Mesothelial cell of epicardium (in vitro differentiated cells): ENCODE data around the gene SPEG. TPM values are rescaled to one million over a fixed set of nuclear protein-coding genes. Genes with fewer than 3 reads are reported as not detected.
A peak's percentile ranks its signal among the peaks of the same experiment; 100 is the strongest.

ENCODE experiments used
- DNase-seq, 2 experiments: peaks; one replicate each; pipeline ENCODE4 v3.0.0; 2021; ENCODE audit warnings: low spot score in 2 of 2; ENCODE audit not compliant: unreplicated experiment in 2 of 2
- H3K27ac Mint-ChIP-seq: 2 replicates; pipeline ENCODE4 v1.8.0; 2021; ENCODE audit warnings: mixed read lengths
- H3K27me3 Mint-ChIP-seq: 2 replicates; pipeline ENCODE4 v1.8.0; 2021; ENCODE audit warnings: low read depth, mixed read lengths
- H3K36me3 Mint-ChIP-seq: 2 replicates; pipeline ENCODE4 v1.8.0; 2021; ENCODE audit warnings: mixed read lengths
- H3K4me1 Mint-ChIP-seq: 2 replicates; pipeline ENCODE4 v1.8.0; 2021; ENCODE audit warnings: mixed read lengths
- H3K4me3 Mint-ChIP-seq: 2 replicates; pipeline ENCODE4 v1.8.0; 2021; ENCODE audit warnings: mild to moderate bottlenecking, moderate library complexity, mixed read lengths
- H3K9me3 Mint-ChIP-seq: 2 replicates; pipeline ENCODE4 v1.8.0; 2021; ENCODE audit warnings: mixed read lengths
- CTCF ChIP-seq: fragments of 200-600 bp; sonication (generic); IDR thresholded peaks from one replicate; pipeline ENCODE4 v1.5.0; 2021; ENCODE audit warnings: antibody characterized with exemption; ENCODE audit not compliant: unreplicated experiment
- total RNA-seq: library from RNA; stranded (reverse); gene quantifications from 3 replicates; pipeline ENCODE4 v1.2.1, GENCODE V29; 2021

Gene SPEG
- total RNA-seq, 1 donor from 2014 or later = 97.7 TPM

GRCh38 chr2:219418155-219419011 lies 16.3 kb upstream of the SPEG start, which contains the start of gene DES:
Gene DES, plus strand, starts transcription at chr2:219418377. Its CDS starts 86 bp downstream, at chr2:219418463.
- no peak for TF ChIP-seq CTCF
- H3K4me3 Mint-ChIP-seq = peak within 1 kb of the TSS; percentile 61
- peaks cover 22% of the 10 kb centered on the region for H3K4me1 Mint-ChIP-seq
- DNase-seq = no peak
- peaks cover 38% of the 10 kb centered on the region for H3K27me3 Mint-ChIP-seq
- H3K27ac Mint-ChIP-seq = no peak within 1 kb of the TSS
- no peaks in the 10 kb centered on the region for H3K9me3 Mint-ChIP-seq
- H3K36me3 Mint-ChIP-seq = no peaks in the 10 kb centered on the region

- peaks cover 34% of the 10 kb centered on the region for H3K27me3 Mint-ChIP-seq
- DNase-seq = no peak
- H3K27ac Mint-ChIP-seq = no peak overlapping the region
These were observed 15.7 kb upstream of the SPEG start for GRCh38 chr2:219419012-219419324.

GRCh38 chr2:219419331-219420197 lies 15.1 kb upstream of the SPEG start:
- H3K27me3 Mint-ChIP-seq = peaks cover 33% of the 10 kb centered on the region
- H3K4me1 Mint-ChIP-seq = peaks cover 31% of the 10 kb centered on the region
- H3K27ac Mint-ChIP-seq = no peak overlapping the region
- TF ChIP-seq CTCF = no peak
- no peaks in the 10 kb centered on the region for H3K36me3 Mint-ChIP-seq
- peak overlapping the region; percentile 61 for H3K4me3 Mint-ChIP-seq
- H3K9me3 Mint-ChIP-seq = no peaks in the 10 kb centered on the region
- DNase-seq = no peak

More at GRCh38 chr2:219419012-219419324, 15.7 kb upstream of the SPEG start:
- no peaks in the 10 kb centered on the region for H3K36me3 Mint-ChIP-seq
- no peaks in the 10 kb centered on the region for H3K9me3 Mint-ChIP-seq
- H3K4me1 Mint-ChIP-seq = peaks cover 26% of the 10 kb centered on the region
- no peak for TF ChIP-seq CTCF
- H3K4me3 Mint-ChIP-seq = peak overlapping the region; percentile 61

GRCh38 chr2:219420687-219421086 lies 14.0 kb upstream of the SPEG start:
- Mint-ChIP-seq H3K36me3 (no peaks in the 10 kb centered on the region), H3K4me1 (peaks cover 32% of the 10 kb centered on the region), H3K9me3 (no peaks in the 10 kb centered on the region), H3K4me3 (no peak overlapping the region), H3K27me3 (peaks cover 27% of the 10 kb centered on the region), H3K27ac (no peak overlapping the region)
- TF ChIP-seq CTCF = no peak
- no peak for DNase-seq

- H3K4me1 Mint-ChIP-seq = peaks cover 26% of the 10 kb centered on the region
- TF ChIP-seq CTCF = no peak
- no peaks in the 10 kb centered on the region for H3K9me3 Mint-ChIP-seq
- H3K36me3 Mint-ChIP-seq = no peaks in the 10 kb centered on the region
- H3K4me3 Mint-ChIP-seq = no peak overlapping the region
- peaks cover 25% of the 10 kb centered on the region for H3K27me3 Mint-ChIP-seq
- H3K27ac Mint-ChIP-seq = no peak overlapping the region
- no peak for DNase-seq
These were observed 13.3 kb upstream of the SPEG start for GRCh38 chr2:219421323-219421722.
